Choroid plexus epithelial cell (primary cell): ENCODE data around the gene SREK1IP1.
"Not testable (repeated sequence)": the region's sequence is repeated elsewhere in the genome, so short reads cannot be mapped to it uniquely, and the experiment has no call there.

Source experiments
- DNase-seq: peaks from one replicate; pipeline ENCODE4 v3.0.0-alpha.2; 2010; ENCODE audit warnings: low read depth
- H3K4me3 ChIP-seq: 2 replicates; pipeline ENCODE4 v1.5.1; 2011; ENCODE audit warnings: low read depth, mild to moderate bottlenecking, control low read depth, low read length, moderate library complexity
- TF ChIP-seq, protein P1 (sequence below): conservative IDR thresholded peaks from 2 replicates; pipeline ENCODE4 v1.5.1; 2011; ENCODE audit warnings: low read depth, mild to moderate bottlenecking, control low read depth, inconsistent platforms, low read length, moderate library complexity

The SREK1IP1 gene

DNA sequence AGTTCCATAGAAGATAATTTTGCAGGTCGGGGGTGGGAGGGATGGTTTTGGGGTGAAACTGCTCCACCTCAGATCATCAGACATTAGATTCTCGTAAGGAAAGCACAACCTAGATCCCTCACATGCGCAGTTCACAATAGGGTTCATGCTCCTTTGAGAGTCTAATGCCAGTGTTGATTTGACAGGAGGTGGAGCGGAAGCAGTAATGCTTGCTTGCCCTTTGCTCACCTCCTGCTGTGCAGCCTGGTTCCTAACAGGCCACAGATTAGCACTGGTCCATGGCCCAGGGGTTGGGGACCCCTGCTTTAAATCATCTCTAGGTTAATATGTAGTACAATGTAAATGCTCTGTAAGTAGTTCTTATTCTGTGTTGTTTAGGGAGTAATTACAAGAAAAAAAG, 67.7 kb downstream of the SREK1IP1 start:
- no peak overlapping the region for H3K4me3 ChIP-seq
- DNase-seq, result no peak
- TF ChIP-seq, protein P1, sequence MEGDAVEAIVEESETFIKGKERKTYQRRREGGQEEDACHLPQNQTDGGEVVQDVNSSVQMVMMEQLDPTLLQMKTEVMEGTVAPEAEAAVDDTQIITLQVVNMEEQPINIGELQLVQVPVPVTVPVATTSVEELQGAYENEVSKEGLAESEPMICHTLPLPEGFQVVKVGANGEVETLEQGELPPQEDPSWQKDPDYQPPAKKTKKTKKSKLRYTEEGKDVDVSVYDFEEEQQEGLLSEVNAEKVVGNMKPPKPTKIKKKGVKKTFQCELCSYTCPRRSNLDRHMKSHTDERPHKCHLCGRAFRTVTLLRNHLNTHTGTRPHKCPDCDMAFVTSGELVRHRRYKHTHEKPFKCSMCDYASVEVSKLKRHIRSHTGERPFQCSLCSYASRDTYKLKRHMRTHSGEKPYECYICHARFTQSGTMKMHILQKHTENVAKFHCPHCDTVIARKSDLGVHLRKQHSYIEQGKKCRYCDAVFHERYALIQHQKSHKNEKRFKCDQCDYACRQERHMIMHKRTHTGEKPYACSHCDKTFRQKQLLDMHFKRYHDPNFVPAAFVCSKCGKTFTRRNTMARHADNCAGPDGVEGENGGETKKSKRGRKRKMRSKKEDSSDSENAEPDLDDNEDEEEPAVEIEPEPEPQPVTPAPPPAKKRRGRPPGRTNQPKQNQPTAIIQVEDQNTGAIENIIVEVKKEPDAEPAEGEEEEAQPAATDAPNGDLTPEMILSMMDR, result no peak

DNA sequence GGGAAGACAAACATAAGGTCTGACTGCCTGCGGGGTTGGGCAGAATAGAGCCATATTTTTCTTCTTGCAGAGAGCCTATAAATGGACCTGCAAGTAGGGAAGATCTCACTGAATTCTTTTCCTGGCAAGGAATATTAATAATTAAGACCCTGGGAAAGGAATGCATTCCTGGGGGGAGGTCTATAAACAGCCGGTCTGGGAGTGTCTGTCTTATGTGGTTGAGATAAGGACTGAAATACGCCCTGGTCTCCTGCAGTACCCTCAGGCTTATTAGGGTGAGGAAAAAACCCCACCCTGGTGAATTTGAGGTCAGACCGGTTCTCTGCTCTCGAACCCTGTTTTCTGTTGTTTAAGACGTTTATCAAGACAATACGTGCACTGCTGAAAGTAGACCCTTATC, 72.1 kb downstream of the SREK1IP1 start:
- not testable (repeated sequence) for H3K4me3 ChIP-seq, DNase-seq

GRCh38 chr5:64693636-64694035, 74.9 kb downstream of the SREK1IP1 start:
- DNase-seq, result no peak
- no peak overlapping the region for H3K4me3 ChIP-seq
- TF ChIP-seq, protein P1, result no peak

DNA sequence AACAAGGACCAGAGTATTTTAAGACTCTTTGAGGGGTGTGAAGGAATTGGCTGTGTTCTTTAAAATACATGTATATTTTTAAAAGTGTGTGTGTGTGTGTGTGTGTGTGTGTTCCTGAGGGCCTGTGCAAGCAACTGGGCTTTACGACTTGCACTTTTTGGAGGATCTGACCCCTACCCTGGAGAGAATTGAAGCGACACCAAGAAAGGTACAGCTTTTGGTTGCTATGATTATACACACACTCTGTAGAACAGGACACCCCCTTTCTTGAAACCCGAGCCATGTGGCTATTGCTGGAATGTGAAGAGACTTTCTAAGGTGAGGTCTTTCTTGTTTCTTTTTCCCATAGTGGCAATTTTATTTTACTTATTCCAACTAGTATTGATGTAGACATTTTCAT, 77.2 kb downstream of the SREK1IP1 start:
- no peak for DNase-seq
- TF ChIP-seq, protein P1, result no peak
- no peak overlapping the region for H3K4me3 ChIP-seq

DNA sequence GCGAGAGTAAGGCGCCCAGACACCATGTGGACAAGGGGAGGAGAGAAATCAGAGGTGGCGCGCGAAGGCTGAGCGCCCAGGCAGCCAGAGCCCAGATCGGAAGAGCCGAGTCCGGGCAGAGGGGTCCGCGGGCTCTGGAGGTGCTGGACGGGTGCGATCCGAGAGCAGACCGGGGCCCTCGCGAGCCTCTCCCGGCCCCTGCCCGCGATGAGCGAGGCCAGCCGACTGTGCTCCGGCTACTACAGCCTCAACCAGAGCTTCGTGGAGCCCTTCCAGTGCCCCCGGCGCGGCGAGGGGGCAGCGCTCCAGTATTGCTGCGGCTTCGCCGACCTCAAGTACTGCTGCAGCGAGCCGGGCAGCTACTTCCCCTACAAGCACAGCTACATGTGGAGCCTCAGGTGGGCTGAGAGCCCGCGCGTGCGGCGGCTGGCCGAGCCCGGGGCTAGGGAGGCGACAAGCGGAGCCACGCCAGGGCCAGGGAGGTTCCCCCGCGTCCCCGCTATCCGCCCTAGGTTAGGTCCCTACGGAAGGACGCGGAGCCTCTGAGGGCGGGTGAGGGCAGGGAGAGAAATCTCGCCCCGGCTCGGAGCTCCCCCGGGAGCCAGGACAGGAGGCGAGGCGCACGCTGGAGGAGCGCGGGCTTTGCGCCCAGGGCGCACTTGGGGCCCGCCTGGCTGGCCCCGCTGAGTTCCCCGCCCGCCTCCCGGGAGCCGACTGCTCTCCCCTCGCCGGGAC, 77.9 kb downstream of the SREK1IP1 start, which contains the start of gene SHISAL2B:
Gene SHISAL2B (plus strand): TSS at position 87 of the 735 bp plus-strand sequence. CDS start 121 bp downstream, at position 208.
- TF ChIP-seq, protein P1, result no peak
- H3K4me3 ChIP-seq, result peak within 1 kb of the TSS; percentile 38
- peak; percentile 37 for DNase-seq

DNA sequence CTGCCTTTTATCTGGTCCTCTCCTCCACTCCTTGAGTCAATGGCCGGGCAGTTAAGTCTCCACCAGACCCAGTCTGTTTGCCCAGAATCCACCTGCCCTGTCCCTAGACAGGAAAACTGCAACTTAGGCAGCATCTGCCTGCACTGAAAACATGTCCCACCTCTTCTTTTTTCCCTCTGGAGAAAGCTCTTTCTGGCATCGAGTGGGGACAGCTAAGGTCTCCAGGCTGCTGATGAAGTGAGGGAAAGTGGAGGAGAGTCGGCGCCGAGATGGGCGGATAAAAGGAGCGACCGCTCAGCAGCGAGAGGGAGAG, 78.4 kb downstream of the SREK1IP1 start:
- DNase-seq, result no peak
- H3K4me3 ChIP-seq, result peak overlapping the region; percentile 38

DNA sequence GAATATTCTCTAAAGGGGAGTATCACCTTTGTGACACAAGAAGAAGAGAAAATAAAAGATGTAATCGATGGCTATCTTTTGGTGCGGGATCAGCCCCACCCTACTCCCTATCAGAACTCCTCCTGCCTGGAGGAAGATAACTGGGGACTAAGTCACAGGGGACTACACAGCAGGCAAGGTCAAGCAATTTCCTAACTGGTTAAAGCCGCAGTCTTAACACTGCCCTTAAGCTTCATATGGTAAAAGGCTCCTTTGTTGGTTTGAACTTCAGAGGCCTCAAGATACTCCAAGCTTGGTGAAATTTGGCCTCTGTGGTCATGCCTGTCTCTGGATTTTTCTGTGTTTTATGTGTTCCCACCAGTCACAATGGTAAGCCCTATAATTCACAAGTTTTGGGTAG, 79.5 kb downstream of the SREK1IP1 start:
- H3K4me3 ChIP-seq, result no peak overlapping the region
- no peak for DNase-seq
- TF ChIP-seq, protein P1, result no peak

More for the DNA sequence above, 78.4 kb downstream of the SREK1IP1 start:
- TF ChIP-seq, protein P1, result no peak
